GM12801 (cell line): ENCODE results near the gene SRD5A1.

Experiments used
- CTCF ChIP-seq: IDR thresholded peaks from one replicate; pipeline ENCODE4 v1.5.1; 2011; ENCODE audit warnings: control low read depth; ENCODE audit not compliant: insufficient read length; ENCODE audit errors: extremely low read depth

The SRD5A1 gene

GRCh38 chr5:6644794-6645241 is 11.6 kb downstream of the SRD5A1 start:
- no peak for TF ChIP-seq CTCF

- TF ChIP-seq CTCF = no peak
Measured at GRCh38 chr5:6649186-6649585, 15.9 kb downstream of the SRD5A1 start.

GRCh38 chr5:6649681-6650080 is 16.4 kb downstream of the SRD5A1 start:
- no peak for TF ChIP-seq CTCF

- TF ChIP-seq CTCF = no peak
Measured at GRCh38 chr5:6652025-6652424, 18.8 kb downstream of the SRD5A1 start.

- no peak for TF ChIP-seq CTCF
Measured at GRCh38 chr5:6655432-6655831, 22.2 kb downstream of the SRD5A1 start.

GRCh38 chr5:6656680-6657079 is 23.4 kb downstream of the SRD5A1 start:
- TF ChIP-seq CTCF = no peak

GRCh38 chr5:6659941-6660684 is 26.9 kb downstream of the SRD5A1 start:
- no peak for TF ChIP-seq CTCF
